ENCODE data around the gene CAGE1.
"Not testable (repeated sequence)": the region's sequence is repeated elsewhere in the genome, so short reads cannot be mapped to it uniquely, and the experiment has no call there.

CAGE1 gene

DNA sequence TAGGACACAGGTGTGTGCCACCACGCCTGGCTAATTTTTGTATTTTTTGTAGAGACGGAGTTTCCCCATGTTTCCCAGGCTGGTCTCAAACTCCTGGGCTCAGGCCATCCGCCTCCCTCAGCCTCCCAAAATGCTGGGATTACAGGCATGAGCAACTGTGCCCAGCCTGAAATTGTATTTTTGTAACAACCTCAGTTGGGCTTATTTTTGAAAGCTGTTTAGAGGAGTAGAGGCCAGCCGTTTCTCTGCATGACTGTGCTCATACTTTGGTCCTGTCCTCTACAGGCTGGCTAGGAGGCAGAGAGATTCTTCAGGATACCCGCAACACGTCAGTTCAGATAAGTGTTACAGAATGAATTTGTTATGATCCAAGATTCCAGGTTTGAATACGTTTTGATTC lies 22.1 kb downstream of the CAGE1 start:
- H3K27ac ChIP-seq (ENCODE audit: low read depth, low read length): no peak overlapping the region
- no peaks in the 10 kb centered on the region for H3K4me1 ChIP-seq (ENCODE audit: insufficient read depth, low read length)
- no peak overlapping the region for H3K9ac ChIP-seq (ENCODE audit: low read length)
- no peaks in the 10 kb centered on the region for H3K27me3 ChIP-seq (ENCODE audit: control insufficient read depth in 1 of 2, insufficient read depth in 2 of 2, low read length in 2 of 2)
- H3K9me3 ChIP-seq (ENCODE audit: low read length): no peaks in the 10 kb centered on the region
- no peak overlapping the region for H3K4me3 ChIP-seq (ENCODE audit: low read depth in 1 of 2, low read length in 2 of 2)
- H3K36me3 ChIP-seq (ENCODE audit: insufficient read depth, low read length): no peaks in the 10 kb centered on the region

DNA sequence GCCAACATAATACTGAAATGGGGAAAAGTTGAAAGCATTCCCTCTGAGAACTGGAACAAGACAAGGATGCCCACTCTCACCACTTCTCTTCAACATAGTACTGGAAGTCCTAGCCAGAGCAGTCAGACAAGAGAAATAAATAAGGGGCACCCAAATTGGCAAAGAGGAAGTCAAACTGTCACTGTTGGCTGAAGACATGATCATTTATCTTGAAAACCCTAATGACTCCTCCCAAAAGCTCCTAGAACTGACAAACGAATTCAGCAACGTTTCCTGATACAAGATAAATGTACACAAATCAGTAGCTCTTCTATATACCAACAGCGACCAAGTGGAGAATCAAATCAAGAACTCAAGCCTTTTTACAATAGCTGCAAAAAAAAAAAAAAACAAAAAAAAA lies 37.6 kb downstream of the CAGE1 start:
- H3K27ac ChIP-seq (ENCODE audit: low read depth, low read length); H3K4me3 ChIP-seq (ENCODE audit: low read depth in 1 of 2, low read length in 2 of 2); H3K36me3 ChIP-seq (ENCODE audit: insufficient read depth, low read length); H3K9ac ChIP-seq (ENCODE audit: low read length); H3K4me1 ChIP-seq (ENCODE audit: insufficient read depth, low read length); H3K27me3 ChIP-seq (ENCODE audit: control insufficient read depth in 1 of 2, insufficient read depth in 2 of 2, low read length in 2 of 2); H3K9me3 ChIP-seq (ENCODE audit: low read length): not testable (repeated sequence)

DNA sequence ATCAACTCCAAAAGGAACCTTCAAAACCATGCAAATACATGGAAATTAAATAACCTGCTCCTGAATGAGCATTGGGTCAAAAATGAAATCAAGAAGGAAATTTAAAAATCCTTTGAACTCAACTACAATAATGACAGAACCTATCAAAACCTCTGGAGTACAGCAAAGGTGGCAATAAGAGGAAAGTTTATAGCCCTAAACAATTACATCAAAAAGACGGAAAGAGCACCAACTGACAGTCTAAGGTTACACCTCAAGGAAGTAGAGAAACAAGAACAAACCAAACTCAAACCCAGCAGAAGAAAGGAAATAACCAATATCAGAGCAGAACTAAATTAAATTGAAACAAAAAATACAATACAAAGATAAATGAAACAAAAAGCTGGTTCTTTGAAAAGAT lies 39.0 kb downstream of the CAGE1 start:
- H3K27me3 ChIP-seq (ENCODE audit: control insufficient read depth in 1 of 2, insufficient read depth in 2 of 2, low read length in 2 of 2); H3K36me3 ChIP-seq (ENCODE audit: insufficient read depth, low read length); H3K9me3 ChIP-seq (ENCODE audit: low read length); H3K4me1 ChIP-seq (ENCODE audit: insufficient read depth, low read length); H3K4me3 ChIP-seq (ENCODE audit: low read depth in 1 of 2, low read length in 2 of 2); H3K27ac ChIP-seq (ENCODE audit: low read depth, low read length); H3K9ac ChIP-seq (ENCODE audit: low read length): not testable (repeated sequence)

DNA sequence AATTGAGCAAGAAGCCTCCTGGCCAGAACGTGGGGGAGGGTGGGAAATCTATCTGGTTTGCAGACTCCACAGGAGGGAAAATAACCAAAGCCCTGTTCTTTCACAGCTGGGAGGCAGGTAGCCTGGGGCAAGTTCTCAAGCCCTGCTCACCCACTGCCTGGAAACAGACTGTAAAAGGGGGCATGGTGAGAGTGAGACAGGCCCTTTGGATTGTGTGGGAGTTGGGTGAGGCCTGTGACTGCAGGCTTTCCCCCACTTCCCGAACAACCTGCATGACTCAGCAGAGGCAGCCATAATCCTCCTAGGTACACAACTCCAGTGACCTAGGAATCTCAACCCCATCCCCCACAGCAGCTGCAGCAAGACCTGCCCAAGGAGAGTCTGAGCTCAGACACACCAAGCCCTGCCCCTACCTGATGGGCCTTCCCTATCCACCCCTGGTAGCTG lies 42.0 kb downstream of the CAGE1 start:
- H3K9me3 ChIP-seq (ENCODE audit: low read length); H3K4me3 ChIP-seq (ENCODE audit: low read depth in 1 of 2, low read length in 2 of 2); H3K4me1 ChIP-seq (ENCODE audit: insufficient read depth, low read length); H3K27me3 ChIP-seq (ENCODE audit: control insufficient read depth in 1 of 2, insufficient read depth in 2 of 2, low read length in 2 of 2); H3K27ac ChIP-seq (ENCODE audit: low read depth, low read length); H3K36me3 ChIP-seq (ENCODE audit: insufficient read depth, low read length); H3K9ac ChIP-seq (ENCODE audit: low read length): not testable (repeated sequence)

DNA sequence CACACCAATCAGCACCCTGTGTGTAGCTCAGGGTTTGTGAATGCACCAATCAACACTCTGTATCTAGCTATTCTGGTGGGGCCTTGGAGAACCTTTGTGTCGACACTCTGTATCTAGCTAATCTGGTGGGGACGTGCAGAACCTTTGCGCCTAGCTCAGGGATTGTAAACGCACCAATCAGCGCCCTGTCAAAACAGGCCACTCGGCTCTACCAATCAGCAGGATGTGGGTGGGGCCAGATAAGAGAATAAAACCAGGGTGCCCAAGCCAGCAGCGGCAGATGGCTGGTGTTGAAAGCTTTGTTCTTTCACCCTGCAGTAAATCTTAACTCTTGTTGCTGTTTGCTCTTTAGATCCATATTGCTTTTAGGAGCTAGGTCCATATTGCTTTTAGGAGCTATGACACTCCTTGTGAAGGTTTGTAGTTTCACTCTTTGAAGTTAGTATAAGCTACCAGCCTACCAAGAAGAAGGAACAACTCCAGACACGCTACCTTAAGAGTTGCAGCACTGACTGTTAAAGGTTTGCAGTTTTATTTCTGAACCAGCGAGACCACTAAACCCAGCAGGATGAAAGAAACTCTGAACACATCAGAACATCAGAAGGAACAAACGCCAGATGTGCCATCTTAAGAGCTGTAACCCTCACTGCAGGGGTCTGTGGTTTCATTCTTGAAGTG lies 44.6 kb downstream of the CAGE1 start:
- not testable (repeated sequence) for H3K27ac ChIP-seq (ENCODE audit: low read depth, low read length); H3K4me1 ChIP-seq (ENCODE audit: insufficient read depth, low read length); H3K9ac ChIP-seq (ENCODE audit: low read length); H3K36me3 ChIP-seq (ENCODE audit: insufficient read depth, low read length); H3K27me3 ChIP-seq (ENCODE audit: control insufficient read depth in 1 of 2, insufficient read depth in 2 of 2, low read length in 2 of 2); H3K9me3 ChIP-seq (ENCODE audit: low read length); H3K4me3 ChIP-seq (ENCODE audit: low read depth in 1 of 2, low read length in 2 of 2)

DNA sequence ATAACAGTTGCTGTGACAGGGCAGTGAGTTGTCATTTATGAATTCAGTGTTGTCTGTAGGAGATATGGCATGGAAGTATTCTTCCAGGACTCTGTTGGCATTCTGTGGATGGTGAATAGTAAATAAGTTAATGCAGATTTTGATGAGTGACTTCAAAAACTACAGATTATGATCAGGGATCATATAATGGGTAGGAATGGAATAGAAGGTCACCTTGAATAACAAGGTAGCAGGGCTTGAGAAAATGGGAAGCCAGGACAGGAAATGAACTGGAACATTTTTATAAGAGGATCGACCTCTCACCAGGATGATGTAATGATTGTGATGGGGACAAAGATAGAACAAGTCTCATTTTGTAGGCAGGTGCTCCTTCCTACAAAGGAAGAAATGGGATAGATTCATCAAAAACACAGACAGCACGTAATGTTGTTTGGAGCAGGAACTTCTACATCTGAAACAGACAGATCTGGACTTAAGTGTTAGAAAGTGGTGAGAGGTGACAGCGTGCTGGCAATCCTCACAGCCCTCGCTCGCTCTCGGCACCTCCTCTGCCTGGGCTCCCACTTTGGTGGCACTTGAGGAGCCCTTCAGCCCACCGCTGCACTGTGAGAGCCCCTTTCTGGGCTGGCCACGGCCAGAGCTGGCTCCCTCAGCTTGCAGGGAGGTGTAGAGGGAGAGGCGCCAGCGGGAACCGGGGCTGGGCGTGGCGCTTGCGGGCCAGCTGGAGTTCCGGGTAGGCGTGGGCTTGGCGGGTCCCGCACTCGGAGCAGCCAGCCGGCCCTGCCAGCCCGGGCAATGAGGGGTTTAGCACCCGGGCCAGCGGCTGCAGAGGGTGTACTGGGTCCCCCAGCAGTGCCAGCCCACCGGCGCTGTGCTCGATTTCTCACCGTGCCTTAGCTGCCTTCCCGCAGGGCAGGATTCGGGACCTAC lies 45.7 kb downstream of the CAGE1 start:
- Histone ChIP-seq H3K27me3 (ENCODE audit: control insufficient read depth in 1 of 2, insufficient read depth in 2 of 2, low read length in 2 of 2) (no peaks in the 10 kb centered on the region), H3K9me3 (ENCODE audit: low read length) (no peaks in the 10 kb centered on the region), H3K4me3 (ENCODE audit: low read depth in 1 of 2, low read length in 2 of 2) (no peak overlapping the region), H3K4me1 (ENCODE audit: insufficient read depth, low read length) (no peaks in the 10 kb centered on the region), H3K36me3 (ENCODE audit: insufficient read depth, low read length) (no peaks in the 10 kb centered on the region), H3K27ac (ENCODE audit: low read depth, low read length) (no peak overlapping the region), H3K9ac (ENCODE audit: low read length) (no peak overlapping the region)

DNA sequence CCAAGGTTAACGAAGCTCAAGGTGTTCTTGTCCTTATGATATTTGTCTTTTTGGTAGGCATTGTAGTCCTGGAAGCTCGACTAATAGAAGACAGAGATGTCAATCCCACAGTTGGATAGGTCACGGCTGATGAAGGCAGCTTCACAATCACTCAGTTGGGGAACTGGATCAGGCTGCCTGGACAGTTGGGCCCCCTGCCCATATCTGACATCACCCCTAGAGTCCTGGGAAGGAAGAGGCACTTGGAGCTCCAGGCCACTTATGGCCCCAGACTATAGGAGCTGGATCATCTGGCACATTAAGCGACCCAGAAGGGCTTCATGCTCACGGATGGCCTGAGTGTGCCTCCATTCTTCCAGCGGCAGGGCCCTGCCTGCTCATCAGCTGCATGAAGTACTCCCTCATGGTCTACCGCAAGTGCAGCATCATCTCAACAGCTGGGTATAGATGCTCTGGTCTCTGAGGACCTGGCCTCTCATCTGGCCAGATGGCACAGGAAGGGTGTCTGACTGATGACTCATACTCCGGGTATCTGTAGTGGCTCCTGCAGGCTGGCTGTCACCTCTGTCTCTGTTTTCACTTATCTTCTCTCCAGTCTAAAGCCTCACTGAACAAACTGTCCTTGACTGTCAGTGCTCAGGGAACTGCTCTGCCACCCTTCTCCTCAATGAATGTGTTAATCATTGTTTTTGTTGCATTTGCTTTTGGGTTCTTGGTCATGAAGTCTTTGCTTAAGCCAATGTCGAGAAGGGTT lies 47.4 kb downstream of the CAGE1 start:
- Histone ChIP-seq H3K4me1 (ENCODE audit: insufficient read depth, low read length) (no peaks in the 10 kb centered on the region), H3K9ac (ENCODE audit: low read length) (no peak overlapping the region), H3K27me3 (ENCODE audit: control insufficient read depth in 1 of 2, insufficient read depth in 2 of 2, low read length in 2 of 2) (no peaks in the 10 kb centered on the region), H3K9me3 (ENCODE audit: low read length) (no peaks in the 10 kb centered on the region), H3K36me3 (ENCODE audit: insufficient read depth, low read length) (no peaks in the 10 kb centered on the region), H3K27ac (ENCODE audit: low read depth, low read length) (no peak overlapping the region), H3K4me3 (ENCODE audit: low read depth in 1 of 2, low read length in 2 of 2) (no peak overlapping the region)

DNA sequence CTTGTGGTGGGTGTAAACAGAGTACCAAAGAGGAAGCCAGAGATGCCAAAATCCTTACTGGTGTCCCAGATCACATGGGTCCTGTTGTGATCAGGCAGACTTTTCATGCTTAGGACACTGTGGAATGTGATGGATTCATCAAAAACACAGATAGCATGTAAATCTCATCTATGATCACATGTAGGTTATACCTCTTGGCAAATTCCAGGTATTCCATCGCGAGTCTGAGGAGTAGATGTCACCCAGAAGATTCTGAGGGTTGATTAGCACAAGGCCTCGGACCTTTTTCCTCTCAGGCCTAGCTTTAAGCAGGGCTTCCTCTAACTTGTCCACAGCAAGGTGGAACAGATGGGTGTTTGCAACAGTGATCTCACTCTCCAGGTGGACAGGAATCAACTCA lies 48.3 kb downstream of the CAGE1 start:
- Histone ChIP-seq H3K9me3 (ENCODE audit: low read length) (no peaks in the 10 kb centered on the region), H3K4me3 (ENCODE audit: low read depth in 1 of 2, low read length in 2 of 2) (no peak overlapping the region), H3K4me1 (ENCODE audit: insufficient read depth, low read length) (no peaks in the 10 kb centered on the region), H3K9ac (ENCODE audit: low read length) (no peak overlapping the region), H3K27me3 (ENCODE audit: control insufficient read depth in 1 of 2, insufficient read depth in 2 of 2, low read length in 2 of 2) (no peaks in the 10 kb centered on the region), H3K36me3 (ENCODE audit: insufficient read depth, low read length) (no peaks in the 10 kb centered on the region), H3K27ac (ENCODE audit: low read depth, low read length) (no peak overlapping the region)

DNA sequence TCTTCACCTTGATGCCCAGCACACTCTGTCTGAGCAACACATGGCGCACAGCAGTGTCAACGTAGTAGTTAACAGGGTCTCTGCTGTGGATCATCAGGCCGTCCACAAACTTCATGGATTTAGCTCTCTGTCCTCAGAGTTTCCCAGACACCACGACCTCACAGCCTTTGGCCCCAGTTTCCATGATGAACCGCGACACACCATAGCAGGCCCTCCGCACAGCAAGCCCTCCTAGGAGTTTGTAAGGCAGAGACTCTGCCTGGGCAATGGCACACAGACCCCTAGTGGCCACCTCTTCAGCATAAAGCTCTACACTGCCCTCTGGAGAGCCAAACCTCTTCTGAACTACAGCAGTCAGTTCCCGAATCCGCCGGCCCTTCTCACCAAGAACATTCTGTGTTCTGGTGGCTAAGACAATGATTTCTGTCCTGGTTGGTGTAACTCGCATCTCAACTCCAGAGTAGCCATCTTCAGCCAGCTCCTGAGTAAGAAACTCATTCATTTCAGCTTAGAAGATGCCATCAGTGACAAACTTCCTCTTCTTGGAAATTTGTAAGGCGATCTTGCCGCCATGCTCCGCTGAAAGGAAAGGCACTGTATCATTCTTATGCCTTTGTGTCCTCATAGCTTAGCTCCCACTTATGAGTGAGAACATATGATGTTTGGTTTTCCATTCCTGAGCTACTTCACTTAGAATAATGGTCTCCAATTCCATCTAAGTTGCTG lies 50.4 kb downstream of the CAGE1 start:
- H3K27ac ChIP-seq (ENCODE audit: low read depth, low read length); H3K9me3 ChIP-seq (ENCODE audit: low read length); H3K9ac ChIP-seq (ENCODE audit: low read length); H3K36me3 ChIP-seq (ENCODE audit: insufficient read depth, low read length); H3K4me1 ChIP-seq (ENCODE audit: insufficient read depth, low read length); H3K4me3 ChIP-seq (ENCODE audit: low read depth in 1 of 2, low read length in 2 of 2); H3K27me3 ChIP-seq (ENCODE audit: control insufficient read depth in 1 of 2, insufficient read depth in 2 of 2, low read length in 2 of 2): not testable (repeated sequence)

DNA sequence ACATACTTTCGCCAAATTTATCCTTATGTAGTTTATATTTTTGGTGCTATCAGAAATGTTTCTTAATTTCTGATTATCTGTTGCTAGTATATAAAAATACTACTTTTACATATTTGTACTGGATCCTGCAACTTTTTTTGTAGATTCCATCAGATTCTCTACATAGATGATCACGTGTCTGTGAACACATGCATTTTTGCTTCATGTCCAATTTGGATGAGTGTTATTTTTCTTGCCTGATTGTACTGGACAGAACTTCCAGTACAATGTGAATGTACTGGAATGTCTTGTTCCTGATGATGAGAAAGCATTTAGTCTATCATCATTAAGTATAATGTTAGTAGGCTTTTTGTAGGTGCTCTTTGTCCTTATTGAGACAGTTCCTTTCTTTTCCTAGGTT lies 51.5 kb downstream of the CAGE1 start:
- H3K27ac ChIP-seq (ENCODE audit: low read depth, low read length): no peak overlapping the region
- no peaks in the 10 kb centered on the region for H3K4me1 ChIP-seq (ENCODE audit: insufficient read depth, low read length)
- H3K4me3 ChIP-seq (ENCODE audit: low read depth in 1 of 2, low read length in 2 of 2): no peak overlapping the region
- no peaks in the 10 kb centered on the region for H3K9me3 ChIP-seq (ENCODE audit: low read length)
- no peak overlapping the region for H3K9ac ChIP-seq (ENCODE audit: low read length)
- H3K36me3 ChIP-seq (ENCODE audit: insufficient read depth, low read length): no peaks in the 10 kb centered on the region
- no peaks in the 10 kb centered on the region for H3K27me3 ChIP-seq (ENCODE audit: control insufficient read depth in 1 of 2, insufficient read depth in 2 of 2, low read length in 2 of 2)

DNA sequence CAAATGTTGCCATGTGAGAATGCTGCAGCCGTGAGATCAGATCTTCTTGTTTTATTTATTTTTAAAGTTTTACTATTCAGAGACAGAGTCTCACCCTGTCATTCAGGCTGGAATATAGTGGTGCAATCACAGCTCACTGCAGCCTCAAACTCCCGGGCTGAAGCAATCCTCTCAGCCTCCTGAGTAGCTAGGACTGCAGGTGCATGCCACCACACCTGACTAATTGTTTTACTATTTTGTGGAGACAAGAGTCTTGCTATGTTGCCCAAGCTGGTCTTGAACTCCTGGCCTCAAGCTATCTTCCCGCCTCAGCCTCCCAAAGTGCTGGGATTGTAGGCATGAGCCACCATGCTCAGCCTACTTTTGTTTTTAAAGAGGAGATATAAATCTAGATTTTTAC lies 54.0 kb downstream of the CAGE1 start:
- H3K27ac ChIP-seq (ENCODE audit: low read depth, low read length): no peak overlapping the region
- no peak overlapping the region for H3K9ac ChIP-seq (ENCODE audit: low read length)
- no peaks in the 10 kb centered on the region for H3K36me3 ChIP-seq (ENCODE audit: insufficient read depth, low read length)
- H3K4me3 ChIP-seq (ENCODE audit: low read depth in 1 of 2, low read length in 2 of 2): no peak overlapping the region
- no peaks in the 10 kb centered on the region for H3K27me3 ChIP-seq (ENCODE audit: control insufficient read depth in 1 of 2, insufficient read depth in 2 of 2, low read length in 2 of 2)
- no peaks in the 10 kb centered on the region for H3K9me3 ChIP-seq (ENCODE audit: low read length)
- no peaks in the 10 kb centered on the region for H3K4me1 ChIP-seq (ENCODE audit: insufficient read depth, low read length)
